Stimulated activated CD4-positive, alpha-beta T cell treated with anti-CD3 and anti-CD28 coated beads, Interleukin-4, amount 100 ng/mL, for 4 hours (primary cell): ENCODE results near the gene TOM1L2.
"Not testable (repeated sequence)": the region's sequence is repeated elsewhere in the genome, so short reads cannot be mapped to it uniquely, and the experiment has no call there.

Source experiments
- DNase-seq, 2 experiments: peaks; one replicate each; pipeline ENCODE4 v3.0.0-alpha.2; 2020

TOM1L2 gene

DNA sequence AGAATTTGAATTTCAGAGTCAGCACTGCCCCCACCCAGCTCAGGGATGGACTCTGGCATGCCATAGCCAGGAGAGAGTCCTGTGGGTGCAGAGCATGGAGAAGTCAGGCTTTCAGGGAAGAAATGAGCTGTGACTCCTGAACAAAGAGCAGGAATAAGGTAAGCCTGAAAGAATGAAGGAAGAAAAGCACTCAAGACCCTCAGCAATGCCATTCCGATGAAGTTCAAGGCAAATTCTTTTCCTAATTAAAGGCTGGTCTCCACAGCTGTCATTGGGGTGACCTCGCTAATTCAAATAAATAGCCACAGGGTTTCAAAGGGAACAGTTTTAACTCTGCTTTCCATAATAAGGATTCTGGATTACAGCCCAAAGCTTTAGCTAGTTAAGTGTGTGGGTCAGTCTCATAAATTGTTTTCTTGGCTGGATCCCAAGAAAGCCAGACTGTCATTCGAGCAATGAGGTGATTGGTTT, 31.7 kb downstream of the TOM1L2 start:
- no peak for DNase-seq

DNA sequence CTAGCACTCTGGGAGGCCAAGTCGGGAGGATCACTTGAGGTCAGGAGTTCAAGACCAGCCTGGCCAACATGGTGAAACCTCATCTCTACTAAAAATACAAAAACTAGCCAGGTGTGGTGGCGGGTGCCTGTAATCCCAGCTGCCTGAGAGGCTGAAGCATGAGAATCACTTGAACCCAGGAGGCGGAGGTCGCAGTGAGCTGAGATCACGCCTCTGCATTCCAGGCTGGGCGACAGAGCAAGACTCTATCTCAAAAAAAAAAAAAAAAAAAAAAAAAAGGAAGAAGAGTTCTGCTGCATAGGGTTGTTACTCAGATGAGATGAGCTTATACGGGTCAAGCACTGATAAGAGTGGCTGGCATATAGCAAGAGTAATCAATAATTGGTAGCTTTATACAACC, 32.3 kb downstream of the TOM1L2 start:
- DNase-seq, result not testable (repeated sequence)

DNA sequence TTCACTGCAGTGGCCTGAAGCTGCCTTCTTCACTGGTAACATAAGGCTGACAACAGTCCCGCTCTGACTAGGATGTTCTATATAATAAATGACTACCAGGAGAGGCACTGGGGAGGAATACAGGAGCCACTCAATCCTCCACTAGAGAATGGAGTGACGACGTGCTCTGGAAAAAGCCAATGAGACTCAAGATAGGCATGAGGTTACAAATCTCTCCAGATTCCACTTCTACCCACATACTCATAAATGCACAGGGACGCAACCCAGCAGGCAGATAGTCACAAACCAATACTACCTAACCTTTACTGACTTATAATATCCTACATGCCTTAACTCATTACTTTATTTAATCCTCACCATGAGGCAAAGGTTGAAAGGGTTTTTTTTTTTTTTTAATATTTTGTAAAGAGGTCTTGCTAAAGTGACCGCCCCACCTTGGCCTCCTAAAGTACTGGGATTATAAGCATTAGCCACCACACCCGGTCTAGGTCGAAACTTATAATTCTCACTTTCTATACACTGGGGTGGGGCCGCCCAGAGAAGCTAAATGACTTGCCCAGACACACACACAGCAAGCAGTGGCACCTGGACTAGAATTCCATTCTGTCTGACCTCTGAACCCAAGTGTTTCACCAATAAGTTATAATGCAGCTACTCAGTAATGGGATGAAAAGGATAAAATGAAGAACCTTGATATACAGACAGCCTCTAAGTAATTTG, 33.7 kb downstream of the TOM1L2 start:
- DNase-seq, result no peak

DNA sequence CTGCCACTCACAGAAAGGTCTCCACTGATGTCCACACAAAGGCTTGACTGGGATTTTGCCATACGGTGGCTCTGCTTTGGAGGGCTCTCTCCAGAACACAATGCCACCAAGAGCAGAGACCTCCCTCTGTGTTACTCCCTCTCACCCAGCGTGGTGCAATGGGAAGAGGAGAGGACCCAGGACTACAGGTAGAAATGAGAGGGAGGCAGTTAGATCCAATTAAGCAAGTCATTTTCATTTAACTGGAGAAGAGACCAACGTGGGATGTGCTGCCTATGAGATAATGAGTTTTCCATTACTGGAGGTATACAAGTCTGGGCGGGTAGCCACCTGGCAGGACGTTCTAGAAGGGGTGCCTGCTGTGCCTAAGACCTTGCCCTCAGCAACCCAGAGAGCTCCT, 34.2 kb downstream of the TOM1L2 start:
- DNase-seq, result no peak

DNA sequence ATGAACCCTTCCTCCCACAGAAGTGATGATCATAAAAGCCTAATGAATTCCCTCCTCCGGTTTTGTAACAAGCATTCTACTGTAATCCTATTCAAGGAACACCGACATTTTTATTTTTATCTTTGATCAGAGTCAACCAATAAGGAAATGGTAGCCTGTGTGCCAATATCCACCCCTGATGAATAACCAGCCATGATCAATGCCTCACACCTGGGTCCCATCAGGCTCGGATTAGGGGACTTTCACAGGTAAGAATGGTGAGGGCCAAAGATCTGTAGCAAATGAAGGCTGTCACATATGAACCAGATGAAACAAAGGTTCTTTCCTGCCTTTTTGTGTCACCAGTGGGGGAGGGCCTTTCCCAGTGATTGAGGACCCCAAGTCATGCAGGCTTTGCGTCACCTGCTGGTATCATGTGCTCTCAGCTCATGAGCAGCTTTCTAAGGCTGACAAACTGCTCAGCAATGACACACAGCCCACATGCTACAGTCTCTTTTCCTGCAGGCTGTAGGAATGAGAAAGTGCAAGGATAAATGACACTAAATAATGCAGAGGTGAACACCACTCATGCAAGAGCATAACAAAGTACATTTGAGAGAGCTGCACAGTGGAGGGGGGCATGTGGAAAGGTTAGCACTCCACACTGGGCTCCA, 34.9 kb downstream of the TOM1L2 start:
- DNase-seq, result no peak

DNA sequence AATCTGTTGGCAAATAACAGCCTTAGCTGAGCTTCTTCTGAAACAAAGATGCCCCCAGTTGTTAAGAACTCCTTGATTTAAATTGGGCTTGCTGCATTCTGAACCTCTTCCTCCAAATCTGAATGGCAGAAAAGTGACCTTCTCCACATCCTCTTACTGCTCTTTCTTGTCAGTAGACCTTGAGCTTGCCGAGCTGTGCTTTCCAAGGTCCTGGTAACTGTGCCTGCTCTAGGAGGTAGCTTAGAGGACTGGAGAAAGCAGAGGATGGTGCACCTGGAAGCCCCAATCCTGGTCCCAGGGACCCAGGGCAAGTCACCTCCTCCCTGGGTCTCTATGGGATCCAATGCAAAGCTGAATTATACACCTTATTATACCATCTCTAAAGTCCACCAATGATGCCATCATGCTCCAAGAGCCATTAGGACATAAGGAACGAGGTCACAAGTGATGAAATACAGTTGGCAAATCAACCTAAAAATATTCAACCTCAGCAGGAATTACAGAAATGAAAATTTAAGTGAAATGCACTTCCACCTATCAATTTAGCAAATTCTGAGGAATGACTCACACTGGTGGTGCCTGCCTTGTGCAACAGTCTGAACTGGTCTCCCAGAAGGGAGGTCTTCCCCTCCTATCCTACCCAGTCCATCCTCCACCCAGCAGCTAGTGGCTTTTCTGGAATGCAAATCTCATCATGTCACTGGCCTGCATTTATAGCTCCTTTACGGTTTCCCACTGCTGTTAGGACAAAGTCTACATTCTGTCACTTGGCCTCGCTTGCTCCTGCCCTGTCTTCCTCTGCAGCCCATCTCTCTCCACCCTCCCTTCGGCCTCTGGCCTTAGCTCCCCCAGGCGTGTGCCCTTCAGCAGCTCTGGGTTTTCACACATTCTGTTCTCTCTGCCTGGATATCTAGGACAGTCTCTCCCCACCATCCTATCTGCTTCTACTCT, 36.6 kb downstream of the TOM1L2 start:
- DNase-seq, result no peak

DNA sequence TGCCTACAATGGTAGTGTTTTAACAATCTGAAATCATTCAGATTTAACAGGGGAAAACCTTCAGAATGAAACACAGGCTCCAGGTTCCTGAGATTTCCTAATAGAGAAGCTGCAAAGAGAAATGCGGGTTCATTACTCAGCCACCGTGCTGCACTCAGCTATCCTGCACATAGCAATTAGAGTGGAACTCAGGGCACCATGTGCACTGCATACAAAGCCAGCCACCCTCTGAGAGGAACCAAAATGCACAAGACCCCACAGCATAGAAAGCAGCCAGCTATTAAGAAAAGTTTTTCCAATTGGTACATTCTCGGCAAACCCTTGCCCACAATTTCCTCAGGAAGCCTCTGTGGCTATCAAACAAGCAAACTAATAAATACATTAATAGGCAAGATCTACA, 37.4 kb downstream of the TOM1L2 start:
- DNase-seq, result no peak

DNA sequence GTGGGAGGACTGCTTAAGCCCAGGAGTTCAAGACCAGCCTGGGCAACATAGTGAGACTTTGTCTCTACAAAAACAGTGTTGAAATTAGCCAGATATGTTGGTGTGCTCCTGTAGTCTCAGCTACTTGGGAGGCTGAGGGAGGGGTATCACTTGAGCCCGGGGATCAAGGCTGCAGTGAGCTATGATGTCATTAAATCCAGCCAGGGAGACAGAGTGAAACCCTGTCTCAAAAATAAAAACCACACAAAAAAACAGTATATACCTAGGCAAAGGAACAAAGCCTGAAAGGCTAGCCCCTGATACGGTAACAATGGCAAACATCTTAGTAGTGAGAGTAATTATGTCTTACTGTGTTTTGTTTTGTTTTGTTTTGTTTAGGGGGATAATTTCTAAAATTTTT, 38.0 kb downstream of the TOM1L2 start:
- DNase-seq, result no peak

DNA sequence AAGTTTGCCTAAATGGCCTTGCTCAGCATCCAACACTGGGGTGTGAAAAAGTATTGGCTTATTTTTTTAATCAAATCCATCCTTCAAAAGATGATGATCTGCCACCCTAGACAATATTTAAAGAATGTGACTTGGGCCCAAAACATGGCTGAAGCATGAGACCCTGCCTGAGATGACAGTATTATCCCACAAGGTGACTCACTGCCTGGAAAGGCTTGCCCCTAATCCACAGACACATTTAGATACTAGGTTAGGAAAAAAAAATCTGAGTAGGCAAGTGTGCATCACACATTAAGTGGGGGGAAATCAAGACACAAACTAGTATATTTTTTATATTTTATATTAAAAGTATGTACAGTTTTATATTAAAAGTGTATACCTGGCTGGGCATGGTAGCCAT, 38.4 kb downstream of the TOM1L2 start:
- no peak for DNase-seq

DNA sequence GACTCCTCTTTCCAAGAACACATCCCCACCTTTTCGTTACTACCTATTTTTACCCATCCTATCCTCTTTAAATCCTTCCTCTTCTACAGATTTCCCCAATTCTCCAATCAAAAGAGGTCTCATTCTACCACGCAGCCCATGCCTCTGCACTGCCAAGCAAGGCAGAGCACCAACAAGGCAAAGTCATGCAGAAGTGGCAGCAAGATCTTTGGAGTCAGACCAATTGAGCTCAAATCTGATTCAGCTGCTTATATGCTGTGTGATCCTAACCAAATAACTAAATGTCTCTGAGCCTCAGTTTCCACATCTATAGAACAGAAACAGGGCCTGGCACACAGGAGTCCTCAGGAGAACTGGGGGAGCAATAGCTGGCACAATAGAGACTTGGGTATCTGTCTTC, 41.0 kb downstream of the TOM1L2 start:
- no peak for DNase-seq

DNA sequence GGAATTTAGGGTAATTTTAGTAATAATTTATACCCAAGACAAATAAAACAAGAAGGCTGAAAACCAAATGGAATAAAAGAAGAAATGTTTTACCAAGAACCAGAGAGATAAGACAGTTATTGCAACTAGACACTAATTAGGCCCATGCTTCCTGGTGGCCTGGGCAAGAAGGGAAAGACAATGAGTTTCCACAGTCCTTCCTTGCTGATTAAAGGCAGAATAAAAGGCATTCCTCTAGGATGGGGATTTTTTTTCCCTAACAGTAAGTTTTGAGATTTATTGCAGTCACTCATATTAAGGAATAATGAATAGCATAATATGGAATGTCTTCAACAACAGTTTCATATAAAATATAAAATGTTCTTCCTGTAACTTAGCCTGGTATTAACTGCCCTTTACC, 41.5 kb downstream of the TOM1L2 start:
- no peak for DNase-seq

DNA sequence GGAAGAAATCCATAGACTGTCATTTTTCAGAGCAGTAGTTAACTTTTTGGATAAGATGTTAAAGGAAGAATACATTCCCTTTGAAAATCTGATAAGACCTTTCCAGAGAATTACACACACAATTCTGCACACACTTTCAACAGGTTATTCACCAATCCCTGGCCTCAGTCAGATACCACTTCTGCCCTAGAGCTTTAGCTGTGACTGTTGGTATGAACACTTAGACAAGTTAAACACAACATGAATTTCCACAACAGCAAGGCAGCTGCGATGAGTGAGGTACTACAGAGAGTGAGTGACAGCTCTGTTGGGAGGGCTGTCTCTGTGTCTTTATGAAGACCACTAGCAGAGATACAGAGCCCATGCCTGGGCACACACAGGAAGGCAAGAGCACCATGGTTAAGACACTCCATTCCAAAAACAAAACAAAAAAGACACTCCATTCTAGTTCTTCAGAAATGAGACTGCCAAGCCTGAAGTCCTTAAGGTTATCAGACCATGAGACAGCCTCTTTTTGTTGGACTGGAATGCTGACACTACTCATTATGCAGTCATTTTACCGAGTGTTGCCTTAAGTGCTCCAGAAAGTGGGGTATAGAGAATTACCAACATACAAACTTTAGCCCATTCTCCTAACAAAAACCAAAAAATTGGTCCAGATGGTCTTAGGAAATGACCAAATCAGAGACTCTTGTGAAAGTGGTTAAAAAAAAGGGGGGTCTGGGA, 42.4 kb downstream of the TOM1L2 start:
- no peak for DNase-seq

DNA sequence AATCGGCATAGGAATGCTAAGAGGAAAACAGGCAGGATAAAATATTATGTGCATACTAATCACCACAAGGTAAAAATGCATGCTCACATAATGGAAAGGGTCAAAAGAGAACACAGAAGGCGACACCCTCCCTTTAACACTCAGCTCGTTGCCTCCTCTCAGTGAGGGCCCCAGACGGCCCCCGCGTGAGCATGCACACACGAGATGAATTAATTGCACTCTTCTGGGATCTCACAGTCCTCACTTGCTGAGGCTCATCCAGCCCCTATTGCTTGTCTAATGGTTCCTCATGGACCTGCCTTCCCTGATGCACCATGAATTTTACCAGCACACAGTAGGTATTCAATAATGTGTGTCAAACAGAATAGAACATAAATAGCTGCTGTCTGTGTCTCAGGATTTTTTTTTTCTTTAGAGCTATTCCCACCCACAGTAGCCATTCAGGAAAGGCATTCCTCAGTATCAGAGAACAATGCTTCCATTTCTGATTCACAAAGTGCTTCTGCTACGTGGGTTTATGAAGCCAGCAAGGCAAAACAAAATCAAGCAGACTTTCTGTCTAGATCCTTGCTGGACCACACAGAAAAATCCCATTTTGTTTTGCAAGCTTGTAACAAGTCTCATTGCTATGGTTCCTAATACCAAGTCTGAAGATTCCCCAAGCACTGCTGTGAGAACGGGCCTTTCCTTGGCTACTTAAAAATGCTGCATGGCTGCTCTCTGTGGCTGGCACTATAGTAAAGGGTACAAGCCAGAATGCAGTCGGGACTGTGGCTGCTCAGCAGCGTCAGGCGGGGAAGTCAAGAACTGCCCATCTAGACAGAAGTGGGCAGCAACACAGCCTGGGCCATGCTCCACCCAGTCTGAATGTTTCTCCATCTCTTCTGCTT, 43.6 kb downstream of the TOM1L2 start:
- DNase-seq, result no peak

DNA sequence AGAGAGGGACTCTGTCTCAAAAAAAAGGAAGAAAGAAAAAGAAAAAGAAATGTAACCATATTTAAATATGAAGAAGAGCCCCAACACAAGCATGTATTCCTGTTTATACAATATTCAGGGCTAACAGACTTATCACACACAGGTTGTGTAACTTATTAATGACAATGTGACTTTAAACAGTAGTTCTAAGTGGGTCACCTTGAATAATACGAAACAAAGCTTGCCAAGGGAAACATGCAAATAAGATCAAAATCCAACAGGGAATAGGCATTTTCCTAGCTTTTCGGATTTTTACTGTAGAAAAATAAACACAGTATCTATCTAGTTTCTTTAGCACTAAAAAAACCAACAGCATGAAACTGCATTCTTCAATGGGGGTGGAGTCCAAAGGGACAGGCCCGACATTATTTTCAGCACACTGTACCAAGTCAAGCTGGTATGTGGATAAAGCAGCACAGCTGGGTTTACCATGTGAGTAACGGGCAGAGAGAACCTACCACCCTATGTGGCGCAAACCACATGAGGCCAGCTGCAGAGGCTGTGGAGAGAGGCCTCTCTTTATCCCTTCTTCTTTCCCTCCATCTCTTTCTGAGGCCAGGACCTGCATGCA, 45.3 kb downstream of the TOM1L2 start:
- no peak for DNase-seq

DNA sequence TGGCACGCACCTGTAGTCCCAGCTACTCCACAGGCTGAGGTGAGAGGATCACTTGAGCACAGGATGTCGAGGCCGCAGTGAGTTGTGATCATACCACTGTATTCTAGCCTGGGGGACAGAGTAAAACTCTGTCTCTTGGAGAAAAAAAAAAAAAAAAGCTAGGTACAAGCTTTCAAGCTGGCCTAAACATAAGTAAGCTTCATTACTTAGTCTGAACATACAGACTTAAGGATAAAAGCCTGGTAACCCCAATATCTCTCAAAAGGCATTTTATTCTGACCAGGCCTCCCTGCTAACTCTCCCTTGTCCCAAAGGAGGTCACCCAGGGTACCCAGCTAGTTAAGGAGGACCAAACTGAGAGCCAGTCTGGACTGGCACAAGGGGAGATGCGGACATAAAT, 46.2 kb downstream of the TOM1L2 start:
- DNase-seq, result no peak

DNA sequence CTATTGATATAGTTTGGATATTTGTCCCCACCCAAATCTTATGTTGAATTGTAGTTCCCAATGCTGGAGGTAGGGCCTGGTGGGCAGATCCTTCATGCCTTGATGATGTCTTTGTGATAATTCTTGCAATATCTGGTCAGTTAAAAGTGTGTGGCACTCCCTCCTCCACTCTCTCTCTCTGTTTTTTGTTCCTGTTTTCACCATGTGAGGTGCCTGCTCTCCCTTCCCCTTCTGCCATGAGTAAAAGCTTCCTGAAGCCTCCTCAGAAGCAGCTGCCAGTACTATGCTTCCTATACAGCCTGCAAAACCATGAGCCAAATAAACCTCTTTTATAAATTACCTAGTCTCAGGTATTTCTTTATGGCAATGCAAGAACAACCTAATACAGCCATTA, 47.3 kb downstream of the TOM1L2 start:
- no peak for DNase-seq

DNA sequence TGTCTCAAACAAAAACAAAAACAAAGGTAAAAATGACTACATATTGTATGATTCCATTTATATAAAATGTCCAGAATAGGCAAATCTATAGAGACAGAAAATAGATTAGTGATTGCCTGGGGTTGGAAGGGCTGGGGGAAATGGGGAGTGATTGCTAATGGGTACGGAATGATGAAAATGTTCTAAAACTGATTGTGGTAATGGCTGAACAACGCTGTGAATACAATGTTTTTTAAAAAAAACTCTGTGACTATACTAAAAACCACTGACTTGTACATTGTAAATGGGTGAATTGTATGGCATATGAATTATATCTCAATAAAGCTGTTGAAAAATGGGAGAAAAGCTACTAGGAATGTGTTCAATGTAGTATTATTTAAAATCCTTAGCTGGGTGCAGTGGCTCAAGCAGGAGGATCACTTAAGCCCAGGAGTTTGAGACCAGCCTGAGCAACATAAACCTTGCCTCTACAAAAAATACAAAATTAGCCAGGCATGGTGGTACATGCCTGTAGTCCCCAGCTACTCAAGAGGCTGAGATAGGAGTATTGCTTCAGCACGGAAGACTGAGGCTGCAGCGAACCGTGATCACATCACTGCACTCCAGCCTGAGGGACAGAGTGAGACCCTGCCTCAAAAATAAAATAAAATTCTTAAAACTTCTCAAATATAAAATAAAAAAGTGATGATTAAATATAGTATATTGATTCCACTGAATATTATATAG, 47.9 kb downstream of the TOM1L2 start:
- DNase-seq, result no peak

DNA sequence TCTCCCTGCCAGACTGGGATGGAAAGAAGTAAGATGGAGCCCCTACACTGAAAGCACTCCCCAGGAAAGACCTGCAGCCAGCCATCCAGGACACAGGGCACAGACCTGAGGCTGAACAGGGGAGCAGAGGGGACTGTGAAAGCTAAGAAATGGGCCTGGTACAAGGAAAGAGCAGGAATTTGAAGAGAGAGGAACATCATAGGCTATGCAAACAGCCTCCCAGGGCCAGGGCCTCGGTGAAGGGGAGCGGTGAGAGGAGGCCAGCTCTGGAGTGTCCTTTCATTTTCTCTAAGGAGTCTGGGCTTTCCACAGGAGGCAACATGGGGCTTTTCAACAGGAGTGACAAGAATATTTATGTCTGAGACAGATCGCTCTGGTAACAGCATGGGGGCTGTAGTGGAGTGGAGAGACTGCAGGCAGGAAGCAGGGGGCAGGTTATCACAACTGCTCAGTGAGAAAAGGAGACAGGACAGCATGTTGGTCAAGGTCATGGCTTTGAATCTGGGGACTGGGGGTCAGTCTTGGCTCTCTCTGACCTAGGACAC, 50.1 kb downstream of the TOM1L2 start:
- no peak for DNase-seq

DNA sequence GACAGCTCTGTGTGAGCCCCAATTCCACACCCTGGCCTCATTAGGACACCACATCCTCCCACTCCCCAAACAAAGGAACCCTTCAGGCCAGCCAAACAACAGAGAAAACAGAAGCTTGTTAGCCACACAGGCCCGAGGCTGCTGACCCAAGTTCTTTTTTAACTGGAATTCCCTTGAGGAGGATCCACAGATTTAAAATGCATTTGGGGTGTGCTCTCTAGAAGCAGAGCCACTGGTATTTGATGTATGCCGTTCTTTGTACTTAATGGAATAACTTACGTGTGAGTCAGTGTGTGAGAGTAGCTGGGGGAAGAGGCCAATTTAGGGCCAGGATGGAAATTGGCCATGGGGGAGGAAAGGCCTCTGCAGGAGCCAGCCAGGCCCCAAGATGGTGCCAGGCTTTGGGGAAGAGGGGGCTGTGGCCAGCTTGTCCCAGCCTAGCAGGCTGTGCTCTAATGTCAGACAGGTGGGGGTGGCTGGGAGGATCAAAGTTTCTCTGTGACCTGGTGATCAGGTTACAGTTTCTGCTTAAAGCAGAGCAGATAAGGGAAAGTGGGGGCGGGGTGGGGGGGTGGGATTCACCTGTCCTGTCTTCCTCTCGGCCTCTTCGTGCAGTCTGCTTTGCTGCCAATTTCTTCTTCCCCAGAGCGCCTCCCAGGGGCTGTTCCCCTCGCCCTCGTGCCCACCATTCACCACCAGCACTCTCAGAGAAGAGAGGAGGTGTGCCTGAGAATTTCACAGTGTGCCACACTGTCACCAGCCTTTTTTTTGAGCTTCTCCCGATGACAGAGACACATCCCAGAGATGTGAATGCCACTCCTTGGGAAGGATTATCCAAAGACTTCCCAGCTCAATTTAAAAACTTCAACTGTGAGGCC, 50.8 kb downstream of the TOM1L2 start:
- no peak for DNase-seq
